HepG2 (cell line): Measurements from ENCODE around the gene JMJD4. TPM values are rescaled to one million over a fixed set of nuclear protein-coding genes. Genes with fewer than 3 reads are reported as not detected.

Source experiments
- ATAC-seq: fragments of 200-7000 bp; cut with Tn5 transposase; 3 replicates; pipeline ENCODE4 v1.9.1; 2020; ENCODE audit warnings: mild to moderate bottlenecking, moderate library complexity
- BruUV-seq: library from RNA; stranded (reverse); fragments of 400-500 nt; replicated peaks from 2 replicates; lab custom pipeline; 2021; lab: Mats Ljungman, UMichigan
- CTCF ChIA-PET: fragments of 300-600 bp; formaldehyde crosslinking; extraction: SDS; loops from one replicate; lab custom pipeline; 2021; ENCODE audit warnings: low total read pairs, inconsistent platforms, low intra/inter-chr PET ratio; lab: Yijun Ruan, JAX
- POLR2A ChIA-PET: fragments of 350-600 bp; sonication (Branson Sonifier 250); formaldehyde crosslinking; loops from one replicate; lab custom pipeline; 2020; ENCODE audit warnings: antibody characterized with exemption, inconsistent platforms; lab: Yijun Ruan, JAX
- DNase-seq: peaks from one replicate; pipeline ENCODE4 v3.0.0-alpha.2; 2015; ENCODE audit warnings: low spot score
- FAIRE-seq: peaks from 3 replicates; lab custom pipeline; 2011; peaks lifted over from hg19 to GRCh38; lab: Jason Lieb, UNC
- H2AFZ ChIP-seq: one replicate; pipeline ENCODE4 v1.6.1; 2011; ENCODE audit warnings: low read length, inconsistent platforms
- H3K27ac ChIP-seq: fragments of 300-600 bp; 3 replicates; pipeline ENCODE4 v1.8.0; 2011; ENCODE audit warnings: mixed run types, mild to moderate bottlenecking, mixed read lengths, low read length, inconsistent platforms; ENCODE audit not compliant: insufficient read depth; ENCODE audit errors: extremely low read length
- H3K27me3 ChIP-seq, 2 experiments: fragments of 200-600 bp in 1 of 2; 2 replicates in 1 of 2; 3 replicates in 1 of 2; pipeline versions ENCODE4 v1.6.0 to v1.8.0; 2011; ENCODE audit warnings: low read length in 2 of 2, mild to moderate bottlenecking in 2 of 2, moderate library complexity in 2 of 2, inconsistent platforms in 1 of 2; ENCODE audit not compliant: insufficient read depth in 2 of 2, control insufficient read depth in 1 of 2
- H3K36me3 ChIP-seq, 2 experiments: fragments of 200-600 bp in 1 of 2; replicated peaks in 1 of 2; 2 replicates in 1 of 2; 3 replicates in 1 of 2; pipeline versions ENCODE4 v1.5.1 to v1.8.0; 2011; ENCODE audit warnings: low read length in 2 of 2, inconsistent platforms in 1 of 2; ENCODE audit not compliant: insufficient read depth in 2 of 2, control insufficient read depth in 1 of 2
- H3K4me1 ChIP-seq: 2 replicates; pipeline ENCODE4 v1.5.1; 2012; ENCODE audit warnings: low read length, inconsistent platforms; ENCODE audit not compliant: insufficient read depth
- H3K4me2 ChIP-seq: 2 replicates; pipeline ENCODE4 v1.6.0; 2011; ENCODE audit warnings: low read depth, low read length, inconsistent platforms
- H3K4me3 ChIP-seq, 3 experiments: fragments of 200-600 bp in 1 of 3; sonication (generic), shearing (Covaris generic) in 1 of 3; replicated peaks in 1 of 3; 2 replicates each; pipeline ENCODE4 v1.5.1; 2011 to 2016; ENCODE audit warnings: low read length in 3 of 3, inconsistent platforms in 2 of 3, low read depth in 2 of 3, mild to moderate bottlenecking in 2 of 3, control low read depth in 1 of 3, mixed read lengths in 1 of 3; ENCODE audit not compliant: insufficient read depth in 1 of 3
- H3K79me2 ChIP-seq: one replicate; pipeline ENCODE4 v1.6.1; 2011; ENCODE audit warnings: low read length, inconsistent platforms; ENCODE audit not compliant: insufficient read depth
- H3K9ac ChIP-seq: 2 replicates; pipeline ENCODE4 v1.6.0; 2011; ENCODE audit warnings: mild to moderate bottlenecking, low read depth, low read length, inconsistent platforms; ENCODE audit not compliant: insufficient read depth
- H3K9me3 ChIP-seq: 2 replicates; pipeline ENCODE4 v1.5.1; 2012; ENCODE audit warnings: mild to moderate bottlenecking, low read length
- H4K20me1 ChIP-seq: 2 replicates; pipeline ENCODE4 v1.6.0; 2011; ENCODE audit warnings: inconsistent platforms, mild to moderate bottlenecking, low read length, moderate library complexity; ENCODE audit not compliant: insufficient read depth
- IRX3 ChIP-seq: sonication (generic); formaldehyde crosslinking; IDR thresholded peaks from 2 replicates; pipeline ENCODE4 v1.8.1; 2023; ENCODE audit warnings: mild to moderate bottlenecking, low read depth, missing genetic modification reagents, borderline replicate concordance
- KDM5B ChIP-seq: sonication (generic); formaldehyde crosslinking; IDR thresholded peaks from 2 replicates; pipeline ENCODE4 v1.4.0; 2020; ENCODE audit warnings: missing genetic modification reagents, mild to moderate bottlenecking, borderline replicate concordance
- MTF2 ChIP-seq: sonication (generic); formaldehyde crosslinking; IDR thresholded peaks from 2 replicates; pipeline ENCODE4 v1.5.0; 2020; ENCODE audit warnings: missing genetic modification reagents, borderline replicate concordance
- NAIF1 ChIP-seq: sonication (generic); formaldehyde crosslinking; IDR thresholded peaks from 2 replicates; pipeline ENCODE4 v1.5.0; 2020; ENCODE audit warnings: mild to moderate bottlenecking, missing genetic modification reagents, borderline replicate concordance
- ZFP36L2 ChIP-seq: sonication (generic); formaldehyde crosslinking; IDR thresholded peaks from 2 replicates; pipeline ENCODE4 v1.4.0; 2020; ENCODE audit warnings: missing genetic modification reagents
- ZNF17 ChIP-seq: sonication (generic); formaldehyde crosslinking; IDR thresholded peaks from 2 replicates; pipeline ENCODE4 v1.5.0; 2020; ENCODE audit warnings: mild to moderate bottlenecking, missing genetic modification reagents
- ZNF34 ChIP-seq: sonication (generic); formaldehyde crosslinking; IDR thresholded peaks from 2 replicates; pipeline ENCODE4 v1.4.0; 2020; ENCODE audit warnings: mild to moderate bottlenecking, missing genetic modification reagents, borderline replicate concordance
- WGBS: methylation state at CpG from one replicate; pipeline ENCODE4 v1.1.6; 2017; ENCODE audit warnings: low lambda C conversion rate; 5-methylcytosine and 5-hydroxymethylcytosine counted together
- in situ Hi-C: cut with HindIII; loops from 2 replicates; pipeline ENCODE4 v1.10.0; 2017; ENCODE audit warnings: low pct_unique_long_range_greater_than_20kb; ENCODE audit not compliant: extremely low pct_ligation_motif_present
- intact Hi-C: fragments of 100-400 bp; cut with micrococcal nuclease; formaldehyde crosslinking; loops from one replicate; pipeline ENCODE4 v1.10.0; 2022; ENCODE audit not compliant: unreplicated experiment
- polyA plus RNA-seq, 8 experiments: library from polyadenylated mRNA; depleted of rRNA in 3 of 8; stranded (reverse) in 7 of 8; unstranded in 1 of 8; fragments of >200 nt; fragmentation: Illumina TruSeq in 4 of 8; extraction: Trizol in 4 of 8; gene quantifications; 2 replicates each; pipeline versions ENCODE4 v1.2.1 to v1.2.3, GENCODE V29; 2011 to 2016; ENCODE audit warnings: low read depth in 4 of 8, missing spikeins in 1 of 8, mixed read lengths in 1 of 8; ENCODE audit not compliant: insufficient read depth in 1 of 8
- total RNA-seq, 5 experiments: library from RNA; depleted of rRNA; stranded (reverse); fragments of >200 nt; fragmentation: Illumina TruSeq; extraction: Trizol; gene quantifications; 2 replicates each; pipeline ENCODE4 v1.2.3, GENCODE V29; 2016; ENCODE audit warnings: low read depth in 1 of 5
- TF ChIP-seq, protein P1 (sequence below): sonication (generic); formaldehyde crosslinking; IDR thresholded peaks from 2 replicates; pipeline ENCODE4 v1.5.0; 2020; ENCODE audit warnings: mild to moderate bottlenecking, missing genetic modification reagents

Gene JMJD4
- total and polyA plus RNA-seq, 2 of the 13 experiments (the other 11 are each of a cell fraction or from before 2014, with no cell fraction given) = 10.2 to 29.0 TPM

DNA sequence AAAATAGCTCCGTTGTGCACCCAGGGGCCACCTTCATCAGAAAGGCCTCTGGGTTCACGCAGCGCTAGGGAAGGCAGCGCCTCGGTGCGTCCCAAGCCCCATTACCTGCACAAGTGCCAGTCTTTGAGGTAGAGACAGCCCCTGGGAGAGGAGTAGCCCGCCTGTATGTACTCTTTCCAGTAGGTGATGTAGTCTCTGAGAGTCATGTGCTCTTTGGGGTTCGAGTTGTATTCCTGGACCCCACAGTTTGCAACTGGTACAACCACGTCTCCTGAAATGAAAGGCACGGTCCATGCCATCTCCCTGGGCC, 601 bp downstream of the JMJD4 start:
- H3K4me1 ChIP-seq = peaks cover 48% of the 10 kb centered on the region
- no TSS peak for BruUV-seq
- peaks cover 7% of the 10 kb centered on the region; the same call in 1 of the 2 replicates for H4K20me1 ChIP-seq
- in situ Hi-C loops = no loop called here
- H3K27ac ChIP-seq = peak overlapping the region; percentile 75
- CTCF ChIA-PET = no interaction called here
- FAIRE-seq (no peak), ATAC-seq (peak; percentile 6)
- WGBS = 3% methylated on average over 5 of the region's 10 CpGs
- peak overlapping the region; percentile 87 for H3K4me2 ChIP-seq
- TF ChIP-seq ZNF34 (CRISPR knock-in tag) (no peak), NAIF1 (CRISPR knock-in tag) (peak; percentile 82; the same call in 1 of the 2 replicates), MTF2 (CRISPR knock-in tag) (0 out of 2 replicates have a peak, but pooled peaks have one; percentile 70), IRX3 (CRISPR knock-in tag) (no peak), ZNF17 (CRISPR knock-in tag) (peak; percentile 29; the same call in 1 of the 2 replicates), KDM5B (CRISPR knock-in tag) (no peak), ZFP36L2 (no peak)
- TF ChIP-seq, protein P1, sequence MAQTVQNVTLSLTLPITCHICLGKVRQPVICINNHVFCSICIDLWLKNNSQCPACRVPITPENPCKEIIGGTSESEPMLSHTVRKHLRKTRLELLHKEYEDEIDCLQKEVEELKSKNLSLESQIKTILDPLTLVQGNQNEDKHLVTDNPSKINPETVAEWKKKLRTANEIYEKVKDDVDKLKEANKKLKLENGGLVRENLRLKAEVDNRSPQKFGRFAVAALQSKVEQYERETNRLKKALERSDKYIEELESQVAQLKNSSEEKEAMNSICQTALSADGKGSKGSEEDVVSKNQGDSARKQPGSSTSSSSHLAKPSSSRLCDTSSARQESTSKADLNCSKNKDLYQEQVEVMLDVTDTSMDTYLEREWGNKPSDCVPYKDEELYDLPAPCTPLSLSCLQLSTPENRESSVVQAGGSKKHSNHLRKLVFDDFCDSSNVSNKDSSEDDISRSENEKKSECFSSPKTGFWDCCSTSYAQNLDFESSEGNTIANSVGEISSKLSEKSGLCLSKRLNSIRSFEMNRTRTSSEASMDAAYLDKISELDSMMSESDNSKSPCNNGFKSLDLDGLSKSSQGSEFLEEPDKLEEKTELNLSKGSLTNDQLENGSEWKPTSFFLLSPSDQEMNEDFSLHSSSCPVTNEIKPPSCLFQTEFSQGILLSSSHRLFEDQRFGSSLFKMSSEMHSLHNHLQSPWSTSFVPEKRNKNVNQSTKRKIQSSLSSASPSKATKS (CRISPR knock-in tag) = 0 out of 2 replicates have a peak, but pooled peaks have one; percentile 80
- TF ChIP-seq, all 625 proteins: peak for 4
- Histone ChIP-seq H2AFZ (no peak overlapping the region), H3K36me3 (peaks cover 4 to 9% of the 10 kb centered on the region in 2 experiments; a peak in 1 of 5 replicates), H3K27me3 (no peaks in the 10 kb centered on the region; a peak in 1 of 5 replicates), H3K9me3 (no peaks in the 10 kb centered on the region), H3K4me3 (peak overlapping the region; percentile 87 to 98 (median 97)), H3K79me2 (peaks cover 35% of the 10 kb centered on the region), H3K9ac (peak overlapping the region; percentile 93)
- POLR2A ChIA-PET = interaction anchor here (0.7 kb wide), 2 partner anchors 171 to 415 kb away, joined by 3 read pairs; partner anchors contain the start of gene ZNF678
- no peak for DNase-seq
- intact Hi-C loops = no loop called here
